Measurements from ENCODE around the gene ICAM1. TPM values are rescaled to one million over a fixed set of nuclear protein-coding genes. Genes with fewer than 3 reads are reported as not detected.

The ICAM1 gene
- total RNA-seq, 1 donor from 2014 or later: 0.80 TPM

DNA sequence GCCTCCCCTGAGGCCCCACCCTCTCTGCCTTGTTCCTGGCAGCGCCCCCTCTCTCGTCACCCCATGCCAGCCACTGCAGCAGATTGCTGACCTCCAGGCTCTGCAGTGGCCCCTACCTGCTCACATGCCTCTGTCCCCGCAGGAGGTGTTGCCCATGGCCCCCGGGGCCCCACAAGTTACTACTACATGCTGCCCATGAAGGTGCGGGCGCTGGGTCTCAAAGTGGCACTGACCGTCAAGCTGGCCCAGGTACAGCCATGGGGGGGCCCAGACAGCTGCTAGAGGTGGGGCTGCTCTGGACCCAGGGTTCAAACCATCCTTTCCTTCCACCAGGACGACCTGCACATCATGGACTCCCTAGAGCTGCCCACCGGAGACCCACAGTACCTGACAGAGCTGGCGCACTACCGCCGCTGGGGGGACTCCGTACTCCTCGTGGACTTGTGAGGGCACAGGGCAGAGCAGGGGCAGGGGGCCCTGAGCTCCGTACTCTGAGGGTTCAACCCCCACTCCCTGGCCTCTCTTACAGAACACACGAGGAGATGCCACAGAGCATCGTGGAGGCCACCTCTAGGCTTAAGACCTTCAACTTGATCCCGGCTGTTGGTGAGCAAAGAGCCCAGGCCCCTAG, 12.7 kb upstream of the ICAM1 start:
- Histone ChIP-seq H4K20me1 (ENCODE audit: low read depth) (no peaks in the 10 kb centered on the region), H3K79me2 (ENCODE audit: low read depth) (no peaks in the 10 kb centered on the region), H3K4me1 (no peaks in the 10 kb centered on the region), H3K27ac (no peak overlapping the region), H3K27me3 (no peaks in the 10 kb centered on the region), H3K36me3 (no peaks in the 10 kb centered on the region), H3K9me3 (ENCODE audit: low read depth) (no peaks in the 10 kb centered on the region), H2AFZ (replicated peaks) (no peak overlapping the region), H3F3A (ENCODE audit: low read depth) (peaks cover 5% of the 10 kb centered on the region), H3K9ac (no peak overlapping the region), H3K4me3 (no peak overlapping the region), H3K4me2 (no peak overlapping the region)
- Mint-ChIP-seq H3K27ac (no peak overlapping the region), H3K27me3 (ENCODE audit: insufficient read depth, low read depth) (peaks cover 8% of the 10 kb centered on the region), H3K4me1 (no peaks in the 10 kb centered on the region), H3K36me3 (peaks cover 17% of the 10 kb centered on the region), H3K9me3 (no peaks in the 10 kb centered on the region), H3K4me3 (no peak overlapping the region)
- TF ChIP-seq, protein P1, sequence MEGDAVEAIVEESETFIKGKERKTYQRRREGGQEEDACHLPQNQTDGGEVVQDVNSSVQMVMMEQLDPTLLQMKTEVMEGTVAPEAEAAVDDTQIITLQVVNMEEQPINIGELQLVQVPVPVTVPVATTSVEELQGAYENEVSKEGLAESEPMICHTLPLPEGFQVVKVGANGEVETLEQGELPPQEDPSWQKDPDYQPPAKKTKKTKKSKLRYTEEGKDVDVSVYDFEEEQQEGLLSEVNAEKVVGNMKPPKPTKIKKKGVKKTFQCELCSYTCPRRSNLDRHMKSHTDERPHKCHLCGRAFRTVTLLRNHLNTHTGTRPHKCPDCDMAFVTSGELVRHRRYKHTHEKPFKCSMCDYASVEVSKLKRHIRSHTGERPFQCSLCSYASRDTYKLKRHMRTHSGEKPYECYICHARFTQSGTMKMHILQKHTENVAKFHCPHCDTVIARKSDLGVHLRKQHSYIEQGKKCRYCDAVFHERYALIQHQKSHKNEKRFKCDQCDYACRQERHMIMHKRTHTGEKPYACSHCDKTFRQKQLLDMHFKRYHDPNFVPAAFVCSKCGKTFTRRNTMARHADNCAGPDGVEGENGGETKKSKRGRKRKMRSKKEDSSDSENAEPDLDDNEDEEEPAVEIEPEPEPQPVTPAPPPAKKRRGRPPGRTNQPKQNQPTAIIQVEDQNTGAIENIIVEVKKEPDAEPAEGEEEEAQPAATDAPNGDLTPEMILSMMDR (IDR thresholded peaks at IDR 0.05): no peak
- no peak for TF ChIP-seq EZH2 (IDR thresholded peaks at IDR 0.05)
- no peak for TF ChIP-seq EZH2phosphoT487 (IDR thresholded peaks at IDR 0.05)
- no peak for DNase-seq (ENCODE audit: low spot score)

DNA sequence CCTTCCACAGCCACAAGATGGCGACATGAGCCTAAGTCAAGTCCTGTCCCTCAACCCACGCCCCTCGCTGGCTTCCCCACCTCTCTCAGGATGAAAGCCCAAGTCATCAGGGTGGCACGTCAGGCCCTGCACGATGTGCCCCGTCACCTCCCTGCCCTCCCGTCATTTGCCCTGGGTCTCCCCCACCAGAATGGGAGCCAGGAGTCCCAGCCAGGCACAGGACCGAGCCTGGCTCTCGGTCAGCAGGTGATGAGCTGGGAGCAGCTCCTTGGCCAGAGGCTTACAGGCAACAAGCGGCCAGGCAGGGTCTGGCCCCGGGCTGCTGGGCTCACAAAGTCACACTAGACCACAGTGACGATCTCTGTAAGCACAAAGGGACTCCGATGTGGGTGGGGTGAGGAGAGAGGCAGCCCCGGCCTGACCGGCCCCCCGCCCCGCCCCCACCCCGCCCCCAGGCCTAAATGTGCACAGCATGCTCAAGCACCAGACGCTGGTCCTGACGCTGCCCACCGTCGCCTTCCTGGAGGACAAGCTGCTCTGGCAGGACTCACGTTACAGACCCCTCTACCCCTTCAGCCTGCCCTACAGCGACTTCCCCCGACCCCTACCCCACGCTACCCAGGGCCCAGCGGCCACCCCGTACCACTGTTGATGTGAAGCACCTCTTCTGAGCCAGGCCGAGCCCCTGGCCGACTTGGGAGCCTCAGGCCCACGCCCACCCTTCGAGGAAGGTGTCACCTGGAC, 11.6 kb upstream of the ICAM1 start:
- Histone ChIP-seq H3K4me3 (no peak overlapping the region), H3K79me2 (ENCODE audit: low read depth) (no peaks in the 10 kb centered on the region), H4K20me1 (ENCODE audit: low read depth) (no peaks in the 10 kb centered on the region), H3K4me1 (no peaks in the 10 kb centered on the region), H3F3A (ENCODE audit: low read depth) (peaks cover 5% of the 10 kb centered on the region), H3K9ac (no peak overlapping the region), H3K4me2 (no peak overlapping the region), H3K27me3 (no peaks in the 10 kb centered on the region), H2AFZ (replicated peaks) (no peak overlapping the region), H3K9me3 (ENCODE audit: low read depth) (no peaks in the 10 kb centered on the region), H3K27ac (no peak overlapping the region), H3K36me3 (no peaks in the 10 kb centered on the region)
- no peak overlapping the region for H3K27ac Mint-ChIP-seq
- H3K27me3 Mint-ChIP-seq (ENCODE audit: insufficient read depth, low read depth): peaks cover 5% of the 10 kb centered on the region
- TF ChIP-seq, protein P1 (IDR thresholded peaks at IDR 0.05): peak; percentile 68
- TF ChIP-seq EZH2 (IDR thresholded peaks at IDR 0.05): no peak
- no peaks in the 10 kb centered on the region for H3K4me1 Mint-ChIP-seq
- no peak overlapping the region for H3K4me3 Mint-ChIP-seq
- no peaks in the 10 kb centered on the region for H3K9me3 Mint-ChIP-seq
- H3K36me3 Mint-ChIP-seq: peaks cover 13% of the 10 kb centered on the region
- DNase-seq (ENCODE audit: low spot score): peak; percentile 93

DNA sequence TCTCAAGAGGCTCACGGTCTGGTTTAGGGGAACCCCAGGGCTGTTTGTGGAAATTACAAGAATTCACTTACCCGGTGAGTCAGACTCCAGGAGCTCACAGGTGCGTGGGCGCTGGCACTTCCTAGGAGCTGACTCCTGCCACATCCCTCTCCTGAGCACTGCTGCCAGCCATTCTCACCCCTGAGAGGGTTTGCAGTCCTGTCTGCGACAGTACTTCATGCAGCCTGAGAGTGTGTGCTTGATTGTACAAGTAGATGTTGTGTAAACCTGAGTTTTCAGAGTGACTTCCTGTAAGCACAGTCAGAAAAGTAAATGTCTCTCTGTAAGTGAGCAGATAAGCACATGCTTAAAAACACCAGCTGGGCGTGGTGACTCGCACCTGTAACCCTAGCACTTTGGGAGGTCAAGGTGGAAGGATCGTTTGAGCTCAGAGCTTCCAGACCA, 10.8 kb upstream of the ICAM1 start:
- TF ChIP-seq EZH2phosphoT487 (IDR thresholded peaks at IDR 0.05) (no peak), EZH2 (IDR thresholded peaks at IDR 0.05) (no peak)
- TF ChIP-seq, protein P1 (IDR thresholded peaks at IDR 0.05): no peak
- no peaks in the 10 kb centered on the region for H3K9me3 ChIP-seq (ENCODE audit: low read depth)
- Mint-ChIP-seq H3K36me3 (peaks cover 12% of the 10 kb centered on the region), H3K9me3 (no peaks in the 10 kb centered on the region), H3K27me3 (ENCODE audit: insufficient read depth, low read depth) (peaks cover 5% of the 10 kb centered on the region), H3K4me1 (no peaks in the 10 kb centered on the region), H3K4me3 (no peak overlapping the region), H3K27ac (no peak overlapping the region)
- no peak overlapping the region for H3K9ac ChIP-seq
- DNase-seq (ENCODE audit: low spot score): no peak
- peaks cover 5% of the 10 kb centered on the region for H3F3A ChIP-seq (ENCODE audit: low read depth)
- no peak overlapping the region for H3K4me3 ChIP-seq
- no peaks in the 10 kb centered on the region for H4K20me1 ChIP-seq (ENCODE audit: low read depth)
- no peak overlapping the region for H2AFZ ChIP-seq (replicated peaks)
- no peaks in the 10 kb centered on the region for H3K4me1 ChIP-seq
- H3K27me3 ChIP-seq: no peaks in the 10 kb centered on the region
- H3K27ac ChIP-seq: no peak overlapping the region
- H3K79me2 ChIP-seq (ENCODE audit: low read depth): no peaks in the 10 kb centered on the region
- H3K36me3 ChIP-seq: no peaks in the 10 kb centered on the region
- H3K4me2 ChIP-seq: no peak overlapping the region

Measured in neural progenitor cell (in vitro differentiated cells).